T-cell (primary cell): Measurements from ENCODE around the gene PRDM16. TPM values are rescaled to one million over a fixed set of nuclear protein-coding genes. Genes with fewer than 3 reads are reported as not detected.

Experiments used
- ATAC-seq, 4 experiments: fragments of 200-7000 bp in 3 of 4; fragments of 150-1000 bp in 1 of 4; cut with Tn5 transposase; replicated peaks in 1 of 4; 1 replicate in 3 of 4; 2 replicates in 1 of 4; pipeline ENCODE4 v1.10.0; 2021; ENCODE audit warnings: moderate library complexity in 3 of 4, mild to moderate bottlenecking in 2 of 4, moderate number of reproducible peaks in 1 of 4
- CTCF ChIA-PET, 2 donors: fragments of 300-600 bp; sonication (Branson Sonifier 250); formaldehyde crosslinking; loops; one replicate each; lab custom pipeline; 2022; ENCODE audit warnings: antibody characterized with exemption in 2 of 2; lab: Charles Lee
- POLR2A ChIA-PET, 2 donors: fragments of 300-600 bp; sonication (Branson Sonifier 250); formaldehyde crosslinking; loops; one replicate each; lab custom pipeline; 2022; ENCODE audit warnings: antibody characterized with exemption in 2 of 2; lab: Charles Lee
- DNase-seq, 35 experiments: peaks; one replicate each; pipeline versions ENCODE4 v3.0.0 to v3.0.0-alpha.2; 2013 to 2023
- H3K27ac ChIP-seq: one replicate; pipeline ENCODE4 v1.5.1; 2013; ENCODE audit warnings: low read length
- H3K27me3 ChIP-seq, 2 experiments: replicated peaks in 1 of 2; 1 replicate in 1 of 2; 2 replicates in 1 of 2; pipeline versions ENCODE4 v1.6.1 to v1.7.0; 2013; ENCODE audit warnings: low read length in 1 of 2, mixed read lengths in 1 of 2; ENCODE audit not compliant: control insufficient read depth in 2 of 2, insufficient read depth in 2 of 2; ENCODE audit errors: extremely low read depth in 1 of 2
- H3K36me3 ChIP-seq, 2 donors: 1 replicate in 1 of 2; 2 replicates in 1 of 2; pipeline versions ENCODE4 v1.6.1 to v1.7.0; 2013; ENCODE audit warnings: low read length in 1 of 2; ENCODE audit not compliant: control insufficient read depth in 2 of 2, insufficient read depth in 1 of 2; ENCODE audit errors: extremely low read depth in 1 of 2
- H3K4me1 ChIP-seq, 2 experiments: 1 replicate in 1 of 2; 2 replicates in 1 of 2; pipeline versions ENCODE4 v1.6.1 to v1.7.0; 2013; ENCODE audit warnings: low read length in 2 of 2, mixed read lengths in 1 of 2; ENCODE audit not compliant: insufficient read depth in 2 of 2, control insufficient read depth in 1 of 2; ENCODE audit errors: extremely low read depth in 1 of 2
- H3K4me3 ChIP-seq, 2 donors: 1 replicate in 1 of 2; 2 replicates in 1 of 2; pipeline versions ENCODE4 v1.5.1 to v1.7.0; 2013; ENCODE audit warnings: mild to moderate bottlenecking in 2 of 2, low read length in 1 of 2, moderate library complexity in 1 of 2; ENCODE audit not compliant: control insufficient read depth in 1 of 2; ENCODE audit errors: extremely low read depth in 1 of 2
- H3K9me3 ChIP-seq: 2 replicates; pipeline ENCODE4 v1.7.0; 2013
- H3K27ac Mint-ChIP-seq, 2 donors: one replicate each; pipeline ENCODE4 v1.8.0; 2020 to 2021; ENCODE audit warnings: mild to moderate bottlenecking in 2 of 2, mixed read lengths in 2 of 2
- H3K27me3 Mint-ChIP-seq, 2 donors: one replicate each; pipeline ENCODE4 v1.8.0; 2021 to 2022; ENCODE audit warnings: mixed read lengths in 2 of 2
- H3K36me3 Mint-ChIP-seq: one replicate; pipeline ENCODE4 v1.8.0; 2021; ENCODE audit warnings: mixed read lengths
- H3K4me1 Mint-ChIP-seq, 3 donors: one replicate each; pipeline ENCODE4 v1.8.0; 2020 to 2022; ENCODE audit warnings: mixed read lengths in 3 of 3, mild to moderate bottlenecking in 1 of 3
- H3K4me3 Mint-ChIP-seq, 3 donors: one replicate each; pipeline ENCODE4 v1.8.0; 2020 to 2022; ENCODE audit warnings: mild to moderate bottlenecking in 3 of 3, mixed read lengths in 3 of 3, moderate library complexity in 3 of 3
- H3K9me3 Mint-ChIP-seq, 3 donors: one replicate each; pipeline ENCODE4 v1.8.0; 2020 to 2022; ENCODE audit warnings: mixed read lengths in 3 of 3
- WGBS: methylation state at CpG from one replicate; pipeline ENCODE4 v1.1.5; 2013; ENCODE audit warnings: missing lambda C conversion rate; ENCODE audit not compliant: insufficient coverage; 5-methylcytosine and 5-hydroxymethylcytosine counted together
- total RNA-seq, 35 experiments: library from RNA in 6 of 35; stranded (reverse) in 6 of 35; fragments of 120-200 nt in 1 of 35; gene quantifications; one replicate each; pipeline versions ENCODE4 v1.2.1 to v1.2.4 and lab custom pipeline; 2013 to 2026

PRDM16 gene
- total RNA-seq, 5 donors from 2014 or later (not counting 1 experiment from before 2014, with no cell fraction given), result 0.15 to 0.70 (median 0.24) TPM; not detected in 1

GRCh38 chr1:3467096-3468036 is 398.4 kb downstream of the PRDM16 start:
- POLR2A ChIA-PET, result no interaction called here
- ATAC-seq (no peak), DNase-seq (no peak)
- peaks cover 0 to 15% of the 10 kb centered on the region in 2 experiments for H3K27me3 ChIP-seq
- WGBS, result 82% methylated on average over 15 of the region's 35 CpGs
- H3K36me3 ChIP-seq, result no peaks in the 10 kb centered on the region
- no peaks in the 10 kb centered on the region for H3K4me1 ChIP-seq
- Mint-ChIP-seq H3K27me3 (peaks cover 0 to 5% of the 10 kb centered on the region in 2 donors), H3K4me1 (peaks cover 0 to 6% (median 3%) of the 10 kb centered on the region in 3 donors), H3K4me3 (no peak overlapping the region), H3K27ac (no peak overlapping the region), H3K36me3 (no peaks in the 10 kb centered on the region), H3K9me3 (no peaks in the 10 kb centered on the region)
- H3K9me3 ChIP-seq, result no peaks in the 10 kb centered on the region
- H3K4me3 ChIP-seq, result no peak overlapping the region
- H3K27ac ChIP-seq, result no peak overlapping the region
- CTCF ChIA-PET, result no interaction called here

- no peak for DNase-seq
- Histone ChIP-seq H3K27me3 (peaks cover 0 to 17% of the 10 kb centered on the region in 2 experiments), H3K27ac (no peak overlapping the region), H3K36me3 (no peaks in the 10 kb centered on the region), H3K4me3 (no peak overlapping the region), H3K9me3 (no peaks in the 10 kb centered on the region), H3K4me1 (no peaks in the 10 kb centered on the region)
- POLR2A ChIA-PET, result no interaction called here
- Mint-ChIP-seq H3K4me1 (peaks cover 0 to 6% (median 3%) of the 10 kb centered on the region in 3 donors), H3K27ac (no peak overlapping the region), H3K9me3 (no peaks in the 10 kb centered on the region), H3K27me3 (peaks cover 0 to 5% of the 10 kb centered on the region in 2 donors), H3K4me3 (no peak overlapping the region), H3K36me3 (no peaks in the 10 kb centered on the region)
- CTCF ChIA-PET, result no interaction called here
- ATAC-seq, result no peak
- WGBS, result 81% methylated on average over 33 of the region's 34 CpGs
Observed at GRCh38 chr1:3468236-3469103, 399.5 kb downstream of the PRDM16 start.

- no peaks in the 10 kb centered on the region for H3K9me3 Mint-ChIP-seq
- no peaks in the 10 kb centered on the region for H3K9me3 ChIP-seq
- CTCF ChIA-PET, result interaction anchor here in 1 of 2 donors (0.6 kb wide), 2 partner anchors 12 to 255 kb away, joined by 3 to 4 read pairs; no protein-coding TSS in a partner anchor
- ATAC-seq (no peak), DNase-seq (no peak)
- no peak overlapping the region for H3K27ac ChIP-seq
- peaks cover 0 to 6% (median 3%) of the 10 kb centered on the region in 3 donors for H3K4me1 Mint-ChIP-seq
- H3K36me3 Mint-ChIP-seq, result no peaks in the 10 kb centered on the region
- POLR2A ChIA-PET, result no interaction called here
- no peaks in the 10 kb centered on the region for H3K36me3 ChIP-seq
- WGBS, result 87% methylated on average over 22 of the region's 31 CpGs
- no peaks in the 10 kb centered on the region for H3K4me1 ChIP-seq
- H3K27me3 ChIP-seq, result peaks cover 0 to 17% of the 10 kb centered on the region in 2 experiments
- peaks cover 3 to 5% of the 10 kb centered on the region in 2 donors for H3K27me3 Mint-ChIP-seq
- no peak overlapping the region for H3K4me3 Mint-ChIP-seq
- no peak overlapping the region for H3K27ac Mint-ChIP-seq
- no peak overlapping the region for H3K4me3 ChIP-seq
Observed at GRCh38 chr1:3469104-3469848, 400.3 kb downstream of the PRDM16 start.

- Histone ChIP-seq H3K27ac (no peak overlapping the region), H3K4me3 (no peak overlapping the region), H3K36me3 (no peaks in the 10 kb centered on the region), H3K27me3 (peaks cover 0 to 17% of the 10 kb centered on the region in 2 experiments), H3K9me3 (no peaks in the 10 kb centered on the region), H3K4me1 (no peaks in the 10 kb centered on the region)
- Mint-ChIP-seq H3K4me1 (peaks cover 0 to 6% (median 3%) of the 10 kb centered on the region in 3 donors), H3K27ac (no peak overlapping the region), H3K36me3 (no peaks in the 10 kb centered on the region), H3K9me3 (no peaks in the 10 kb centered on the region), H3K4me3 (no peak overlapping the region), H3K27me3 (peaks cover 3 to 5% of the 10 kb centered on the region in 2 donors)
- ChIA-PET POLR2A (no interaction called here), CTCF (interaction anchor here in 1 of 2 donors (0.6 kb wide), 2 partner anchors 11 to 254 kb away, joined by 3 to 4 read pairs; no protein-coding TSS in a partner anchor)
- WGBS, result 83% methylated on average over 15 of the region's 17 CpGs
- ATAC-seq, result no peak
- DNase-seq, result no peak
Observed at GRCh38 chr1:3469849-3470649, 401.0 kb downstream of the PRDM16 start.

GRCh38 chr1:3470650-3471355 is 401.8 kb downstream of the PRDM16 start:
- POLR2A ChIA-PET, result no interaction called here
- Mint-ChIP-seq H3K4me3 (no peak overlapping the region), H3K4me1 (peaks cover 0 to 4% (median 1%) of the 10 kb centered on the region in 3 donors), H3K27me3 (peaks cover 3 to 5% of the 10 kb centered on the region in 2 donors), H3K36me3 (no peaks in the 10 kb centered on the region), H3K9me3 (no peaks in the 10 kb centered on the region), H3K27ac (no peak overlapping the region)
- H3K4me3 ChIP-seq, result no peak overlapping the region
- H3K4me1 ChIP-seq, result no peaks in the 10 kb centered on the region
- CTCF ChIA-PET, result no interaction called here
- H3K27ac ChIP-seq, result no peak overlapping the region
- H3K9me3 ChIP-seq, result no peaks in the 10 kb centered on the region
- DNase-seq, result no peak
- peaks cover 0 to 17% of the 10 kb centered on the region in 2 experiments for H3K27me3 ChIP-seq
- ATAC-seq, result no peak
- no peaks in the 10 kb centered on the region for H3K36me3 ChIP-seq
- 84% methylated on average over 21 of the region's 22 CpGs for WGBS
